HG02759 (cell line): ENCODE results near the gene NDUFB3.
"Not testable (repeated sequence)": the region's sequence is repeated elsewhere in the genome, so short reads cannot be mapped to it uniquely, and the experiment has no call there.

ENCODE experiments used
- ATAC-seq: cut with Tn5 transposase; IDR thresholded peaks from one replicate; pipeline ENCODE4 v1.9.1; 2021; ENCODE audit warnings: mild to moderate bottlenecking, moderate library complexity; ENCODE audit not compliant: unreplicated experiment

The NDUFB3 gene

DNA sequence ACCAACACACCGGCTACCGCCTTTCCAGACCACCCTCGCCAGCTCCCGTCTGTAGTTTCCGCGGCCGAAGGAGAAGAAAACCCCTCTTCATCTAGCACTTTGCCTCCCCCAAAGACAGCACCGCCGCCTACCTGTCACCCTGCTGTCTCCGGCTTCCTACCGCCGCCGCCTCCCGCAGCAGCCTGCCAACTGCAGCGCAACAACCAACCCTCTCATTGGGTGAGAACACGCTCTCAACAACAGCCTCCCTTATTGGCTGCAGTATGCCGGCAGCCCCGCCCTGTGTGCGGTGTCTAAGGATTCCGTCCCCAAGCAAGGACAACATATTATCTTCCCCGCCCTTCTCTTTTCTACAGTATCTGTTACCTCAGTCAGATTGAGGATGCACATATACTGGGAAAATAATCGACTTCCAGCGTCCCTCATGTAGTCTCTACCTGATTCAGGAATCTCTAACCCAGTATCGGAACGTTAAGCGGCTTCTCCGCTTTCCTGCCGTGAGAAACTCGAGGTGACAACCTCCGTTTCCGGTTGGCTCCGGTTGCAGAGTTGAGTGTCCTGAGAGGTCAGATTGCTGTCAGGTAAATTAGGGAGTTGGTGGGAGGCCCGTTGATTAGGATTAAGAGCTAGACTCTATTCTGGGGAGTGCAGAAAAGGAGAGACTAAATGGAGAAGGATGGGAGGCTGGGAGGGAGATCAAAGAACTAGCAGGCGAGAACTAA lies at the start of gene NDUFB3, which contains the start of gene HYCC2:
Gene NDUFB3, plus strand, starts transcription at position 523 of the 722 bp plus-strand sequence. CDS start 6,882 bp downstream, outside the sequence.
Gene HYCC2, minus strand, starts transcription at position 193 of the 722 bp plus-strand sequence. CDS start 47,662 bp downstream, outside the sequence.
- peak; percentile 99 for ATAC-seq

DNA sequence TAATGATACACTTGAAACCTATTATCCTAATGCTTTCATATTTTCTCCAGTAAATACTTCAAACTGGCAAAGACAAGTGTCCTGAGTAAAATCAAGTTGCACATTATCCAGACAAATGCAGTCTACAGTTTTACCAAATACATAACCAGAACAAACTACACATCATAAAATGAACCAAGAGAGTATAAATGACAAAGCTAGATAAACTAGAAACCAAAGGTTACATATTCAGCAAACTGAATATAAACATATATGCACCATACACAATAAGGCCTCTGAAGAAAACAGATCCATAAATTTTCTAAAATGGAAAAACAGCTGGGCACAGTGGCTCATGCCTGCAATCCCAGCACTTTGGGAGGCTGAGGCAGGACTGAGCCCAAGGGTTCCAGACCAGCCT lies 47.3 kb upstream of the NDUFB3 start:
- ATAC-seq, result no peak

DNA sequence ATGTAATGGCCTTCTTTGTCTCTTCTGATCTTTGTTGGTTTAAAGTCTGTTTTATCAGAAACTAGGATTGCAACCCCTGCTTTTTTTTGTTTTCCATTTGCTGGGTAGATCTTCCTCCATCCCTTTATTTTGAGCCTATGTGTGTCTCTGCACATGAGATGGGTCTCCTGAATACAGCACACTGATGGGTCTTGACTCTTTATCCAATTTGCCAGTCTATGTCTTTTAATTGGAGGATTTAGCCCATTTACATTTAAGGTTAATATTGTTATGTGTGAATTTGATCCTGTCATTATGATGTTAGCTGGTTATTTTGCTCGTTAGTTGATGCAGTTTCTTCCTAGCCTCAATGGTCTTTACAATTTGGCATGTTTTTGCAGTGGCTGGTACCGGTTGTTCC lies 37.4 kb upstream of the NDUFB3 start:
- not testable (repeated sequence) for ATAC-seq

GRCh38 chr2:201038361-201038760 lies 33.4 kb upstream of the NDUFB3 start:
- ATAC-seq, result not testable (repeated sequence)

GRCh38 chr2:201038855-201039254 lies 32.9 kb upstream of the NDUFB3 start:
- ATAC-seq, result no peak

- ATAC-seq, result no peak
Observed at GRCh38 chr2:201040867-201041628, 30.8 kb upstream of the NDUFB3 start.

DNA sequence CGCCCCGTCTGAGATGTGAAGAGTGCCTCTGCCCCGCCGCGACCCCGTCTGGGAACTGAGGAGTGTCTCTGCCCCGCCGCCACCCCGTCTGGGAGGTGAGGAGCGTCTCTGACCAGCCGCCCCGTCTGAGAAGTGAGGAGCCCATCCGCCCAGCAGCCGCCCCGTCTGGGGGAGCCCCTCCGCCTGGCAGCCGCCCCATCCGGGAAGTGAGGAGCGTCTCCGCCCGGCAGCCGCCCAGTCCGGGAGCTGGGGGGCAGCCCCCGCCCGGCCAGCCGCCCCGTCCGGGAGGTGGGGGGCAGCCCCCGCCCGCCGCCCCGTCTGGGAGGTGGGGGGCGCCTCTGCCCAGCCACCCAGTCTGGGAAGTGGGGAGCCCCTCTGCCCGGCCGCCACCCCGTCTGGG lies 29.4 kb upstream of the NDUFB3 start:
- not testable (repeated sequence) for ATAC-seq

- ATAC-seq, result not testable (repeated sequence)
Observed at GRCh38 chr2:201043050-201043449, 28.8 kb upstream of the NDUFB3 start.

- no peak for ATAC-seq
Observed at GRCh38 chr2:201046881-201047280, 24.9 kb upstream of the NDUFB3 start.

DNA sequence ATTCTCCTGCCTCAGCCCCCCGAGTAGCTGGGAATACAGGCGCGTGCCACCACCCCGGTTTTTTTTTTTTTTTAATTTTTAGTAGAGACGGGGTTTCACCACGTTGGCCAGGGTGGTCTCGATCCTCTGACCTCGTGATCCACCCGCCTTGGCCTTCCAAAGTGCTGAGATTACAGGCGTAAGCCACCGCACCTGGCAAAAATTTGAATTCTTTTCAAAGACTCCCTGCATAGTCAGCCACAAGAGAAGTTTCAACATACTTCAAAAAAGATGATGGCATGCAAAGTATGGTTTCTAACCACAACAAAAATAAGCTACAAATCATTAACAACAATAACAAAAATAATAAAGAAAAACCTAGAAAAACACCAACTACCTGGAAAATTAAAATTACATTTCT lies 22.3 kb upstream of the NDUFB3 start:
- ATAC-seq, result no peak

DNA sequence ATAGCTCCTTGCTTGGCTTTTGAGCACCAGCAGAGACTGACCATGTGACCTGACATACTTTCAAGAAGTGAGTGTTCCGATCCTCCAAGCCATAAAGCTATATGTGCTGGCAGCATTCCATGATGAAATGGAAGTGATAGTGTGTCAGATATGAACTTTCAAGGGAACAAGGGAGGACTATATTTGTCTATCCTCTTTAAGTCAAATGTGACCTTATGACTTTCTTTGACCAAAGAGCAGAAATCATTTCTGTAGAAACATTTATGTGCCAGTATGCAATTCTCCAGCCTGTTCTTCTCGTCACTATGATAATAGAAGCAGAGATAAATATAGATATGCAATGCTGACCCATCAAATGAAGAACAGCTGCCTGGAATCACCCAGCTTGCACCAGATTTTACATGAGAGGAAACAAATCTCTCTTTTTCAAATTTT lies 14.7 kb upstream of the NDUFB3 start:
- no peak for ATAC-seq

- ATAC-seq, result no peak
Observed at GRCh38 chr2:201057715-201058248, 14.0 kb upstream of the NDUFB3 start.

DNA sequence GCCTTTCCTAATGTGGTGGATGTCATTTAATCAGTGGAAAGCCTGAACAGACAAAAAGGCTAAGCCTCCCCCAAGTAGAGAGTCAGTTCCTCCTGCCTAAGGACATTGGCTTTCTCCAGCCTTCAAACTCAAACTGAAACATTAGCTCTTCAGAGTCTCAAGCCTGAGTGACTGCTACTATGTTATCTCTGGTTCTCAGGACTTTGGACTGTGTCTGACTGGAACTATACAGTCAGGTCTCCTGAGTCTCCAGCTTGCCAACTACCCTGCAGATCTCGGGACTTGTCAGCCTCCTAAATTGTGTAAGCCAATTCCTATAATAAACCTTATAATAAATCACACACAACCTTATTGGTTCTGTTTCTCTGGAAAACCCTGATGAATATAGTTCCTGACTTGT lies 12.9 kb upstream of the NDUFB3 start:
- ATAC-seq, result no peak

- ATAC-seq, result no peak
Observed at GRCh38 chr2:201059961-201060755, 11.6 kb upstream of the NDUFB3 start.

DNA sequence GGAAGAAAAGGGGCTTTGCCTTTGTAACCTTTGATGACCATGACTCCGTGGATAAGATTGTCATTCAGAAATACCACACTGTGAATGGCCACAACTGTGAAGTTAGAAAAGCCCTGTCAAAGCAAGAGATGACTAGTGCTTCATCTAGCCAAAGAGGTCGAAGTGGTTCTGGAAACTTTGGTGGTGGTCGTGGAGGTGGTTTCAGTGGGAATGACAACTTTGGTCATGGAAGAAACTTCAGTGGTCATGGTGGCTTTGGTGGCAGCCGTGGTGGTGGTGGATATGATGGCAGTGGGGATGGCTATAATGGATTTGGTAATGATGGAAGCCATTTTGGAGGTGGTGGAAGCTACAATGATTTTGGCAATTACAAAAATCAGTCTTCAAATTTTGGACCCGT lies 8.3 kb upstream of the NDUFB3 start:
- ATAC-seq, result not testable (repeated sequence)

DNA sequence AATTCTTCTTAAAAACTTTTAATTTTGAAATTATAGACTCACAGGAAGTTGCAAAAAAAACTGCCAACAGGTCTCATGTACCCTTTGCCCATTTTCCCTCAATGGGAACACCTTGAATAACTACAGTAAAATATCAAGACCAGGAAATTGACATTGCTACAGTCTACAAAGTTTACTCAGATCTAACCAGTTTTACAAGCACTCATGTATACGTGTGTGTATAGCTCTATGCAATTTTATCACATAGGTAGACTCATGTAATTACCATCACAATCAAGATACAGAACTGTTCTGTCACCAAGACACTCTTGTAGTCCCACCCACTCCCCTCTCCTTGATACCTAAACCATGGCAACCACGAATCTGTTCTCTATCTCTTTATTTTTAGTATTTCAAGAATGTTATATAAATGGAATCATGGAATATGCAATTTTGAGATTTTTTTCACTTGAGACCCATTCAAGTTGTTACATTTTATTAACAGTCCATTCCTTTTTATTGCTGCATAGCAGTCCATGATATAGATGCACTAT lies 6.9 kb upstream of the NDUFB3 start:
- ATAC-seq, result no peak

DNA sequence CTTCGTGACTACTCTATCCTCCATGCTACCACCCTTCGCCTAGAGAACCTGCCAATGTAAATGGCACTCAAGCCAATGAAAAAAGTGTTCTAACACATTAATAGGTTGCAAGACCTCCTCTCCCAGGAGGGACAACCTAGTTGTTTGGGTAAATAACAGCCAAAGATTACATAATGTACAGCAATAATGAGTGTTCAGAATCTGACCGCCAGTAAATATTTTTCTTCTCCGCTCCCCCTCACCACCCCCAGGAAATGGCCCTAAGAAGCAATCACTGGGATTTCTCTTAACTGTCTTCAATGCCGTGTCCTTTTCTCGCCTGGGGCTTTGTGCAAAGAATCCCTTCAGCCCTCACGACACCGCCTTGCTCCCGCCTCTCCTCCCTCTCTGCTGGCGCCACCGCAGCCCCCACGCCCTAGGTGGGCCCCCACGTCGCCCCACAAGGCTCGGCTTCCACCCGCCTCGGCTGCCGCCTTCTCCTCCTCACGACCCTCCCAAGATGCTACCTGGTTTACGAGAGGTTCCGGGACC lies 788 bp upstream of the NDUFB3 start:
- ATAC-seq, result peak; percentile 22

DNA sequence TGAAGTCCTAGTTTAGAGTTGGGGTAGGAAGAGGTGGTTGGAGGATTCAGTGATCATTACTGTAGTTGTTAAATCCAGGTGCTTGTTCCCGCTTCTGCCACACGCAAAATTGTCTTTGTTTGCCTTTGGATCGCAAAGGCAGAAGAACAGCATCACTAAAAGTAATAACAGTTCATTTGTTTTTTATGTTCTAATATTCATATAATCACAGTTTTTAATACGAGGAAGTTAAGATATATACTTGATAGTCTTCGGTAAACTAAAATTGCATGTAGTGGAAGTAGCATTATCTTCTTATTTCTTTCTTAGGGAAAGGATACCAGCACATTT lies 365 bp downstream of the NDUFB3 start:
- no peak for ATAC-seq

- no peak for ATAC-seq
Observed at GRCh38 chr2:201073071-201073470, 1.3 kb downstream of the NDUFB3 start.

GRCh38 chr2:201074996-201075395 lies 3.2 kb downstream of the NDUFB3 start:
- no peak for ATAC-seq

DNA sequence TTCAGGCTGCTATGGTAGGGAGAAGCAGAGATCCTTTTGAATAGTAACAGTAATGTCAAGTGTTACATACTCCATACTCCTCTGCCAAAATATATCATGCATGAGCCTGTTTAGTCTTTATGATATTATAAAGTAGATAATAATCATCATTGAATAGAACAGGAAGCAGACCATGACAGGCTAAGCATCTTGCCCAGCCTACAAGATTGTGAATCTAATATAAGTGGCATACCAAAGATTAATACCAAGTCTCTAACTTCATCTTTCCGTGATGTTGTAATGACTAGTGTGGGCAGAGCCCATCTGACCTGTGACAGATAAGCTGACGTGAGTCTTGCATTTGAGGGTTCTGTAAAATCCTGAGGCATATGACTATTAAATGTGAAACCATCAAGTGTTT lies 13.1 kb downstream of the NDUFB3 start:
- ATAC-seq, result no peak
